Activated CD4-positive, CD25-positive, alpha-beta regulatory T cell (primary cell): ENCODE measurements around the gene LIFR.
"Not testable (repeated sequence)": the region's sequence is repeated elsewhere in the genome, so short reads cannot be mapped to it uniquely, and the experiment has no call there.

Experiments used
- DNase-seq, 4 experiments: peaks; one replicate each; lab custom pipeline; 2025; lab: John Stamatoyannopoulos, UW

LIFR gene

DNA sequence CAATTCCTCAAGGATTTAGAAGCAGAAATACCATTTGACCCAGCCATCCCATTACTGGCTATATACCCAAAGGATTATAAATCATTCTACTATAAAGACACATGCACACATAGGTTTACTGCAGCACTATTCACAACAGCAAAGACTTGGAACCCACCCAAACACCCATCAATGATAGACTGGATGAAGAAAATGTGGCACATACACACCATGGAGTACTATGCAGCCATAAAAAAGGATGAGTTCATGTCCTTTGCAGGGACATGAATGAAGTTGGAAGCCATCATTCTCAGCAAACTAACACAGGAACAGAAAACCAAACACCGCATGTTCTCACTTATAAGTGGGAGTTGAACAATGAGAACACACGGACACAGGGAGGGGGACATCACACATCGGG is 39.8 kb downstream of the LIFR start:
- DNase-seq, result not testable (repeated sequence)

DNA sequence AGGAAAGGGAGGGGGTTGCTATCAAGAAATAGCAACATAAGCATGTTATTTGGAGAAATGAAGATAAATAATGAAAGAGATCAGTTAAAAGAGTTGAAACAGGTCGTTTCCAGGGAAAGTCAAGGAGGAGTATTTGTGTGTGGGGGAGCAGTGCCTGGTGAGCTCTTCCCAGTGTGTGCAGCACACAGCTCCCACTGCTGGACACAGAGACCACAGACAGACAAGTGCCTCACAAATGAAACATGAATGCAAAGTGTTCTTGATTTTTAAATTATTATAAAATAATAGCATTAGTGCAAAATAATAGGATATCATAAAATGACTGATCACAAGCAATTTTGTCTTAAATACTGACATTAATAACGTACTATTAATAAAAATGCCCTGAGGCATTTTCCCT is 40.8 kb downstream of the LIFR start:
- no peak for DNase-seq

DNA sequence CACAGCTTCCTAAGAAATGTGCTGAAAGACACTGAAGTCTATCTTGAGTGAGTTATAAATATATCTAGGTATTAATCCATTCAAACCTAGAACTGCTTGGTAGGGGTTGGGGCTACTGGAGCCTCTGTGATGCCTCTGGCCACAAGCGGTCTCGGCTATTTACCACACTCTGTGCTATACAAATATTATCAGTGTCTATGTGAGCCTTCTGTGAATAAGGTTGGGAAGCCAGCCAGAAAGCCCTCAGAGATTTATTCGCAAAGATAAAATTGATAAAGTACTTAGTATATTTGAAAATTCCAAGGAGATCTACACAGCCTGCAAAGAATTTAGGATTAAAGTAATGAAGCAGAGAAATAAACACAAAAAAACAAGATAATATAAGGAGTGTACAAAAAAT is 41.4 kb downstream of the LIFR start:
- DNase-seq, result no peak

DNA sequence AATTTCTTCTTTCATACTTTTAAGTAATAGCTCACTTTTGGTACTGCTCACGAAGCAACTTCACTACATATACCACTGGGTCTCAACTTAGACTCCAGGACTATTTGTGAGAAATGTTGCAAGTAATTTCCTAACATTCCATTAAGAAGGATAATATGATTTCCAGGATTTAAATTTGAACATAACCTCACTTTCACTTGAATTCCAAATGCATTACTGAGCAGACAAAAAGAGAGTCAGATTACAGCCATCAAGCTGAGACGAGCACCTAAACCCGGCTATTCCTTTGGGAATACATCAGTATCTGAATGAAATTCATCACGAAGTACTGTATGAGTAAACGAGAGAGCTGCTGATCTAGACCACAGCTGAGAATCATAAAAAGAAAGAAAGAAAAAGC is 47.3 kb downstream of the LIFR start:
- no peak for DNase-seq

DNA sequence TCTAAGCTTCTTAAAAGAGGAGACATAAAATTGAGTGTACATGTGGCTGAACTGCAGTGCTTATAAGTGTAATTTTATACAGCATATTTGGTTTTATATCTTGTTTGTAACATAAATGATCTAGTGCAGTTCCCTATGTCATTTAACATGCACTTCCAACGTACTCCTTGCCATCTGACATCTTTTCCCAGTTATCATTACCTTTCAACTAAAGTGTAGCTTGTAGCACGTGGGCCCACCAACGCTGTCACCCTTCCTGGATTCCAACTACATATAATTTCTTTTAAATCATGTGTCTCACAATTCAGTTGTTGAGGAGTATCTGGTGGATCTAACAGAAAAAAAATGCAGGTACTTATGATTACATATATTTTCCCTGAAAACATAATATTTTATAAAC is 50.1 kb downstream of the LIFR start:
- DNase-seq, result no peak

DNA sequence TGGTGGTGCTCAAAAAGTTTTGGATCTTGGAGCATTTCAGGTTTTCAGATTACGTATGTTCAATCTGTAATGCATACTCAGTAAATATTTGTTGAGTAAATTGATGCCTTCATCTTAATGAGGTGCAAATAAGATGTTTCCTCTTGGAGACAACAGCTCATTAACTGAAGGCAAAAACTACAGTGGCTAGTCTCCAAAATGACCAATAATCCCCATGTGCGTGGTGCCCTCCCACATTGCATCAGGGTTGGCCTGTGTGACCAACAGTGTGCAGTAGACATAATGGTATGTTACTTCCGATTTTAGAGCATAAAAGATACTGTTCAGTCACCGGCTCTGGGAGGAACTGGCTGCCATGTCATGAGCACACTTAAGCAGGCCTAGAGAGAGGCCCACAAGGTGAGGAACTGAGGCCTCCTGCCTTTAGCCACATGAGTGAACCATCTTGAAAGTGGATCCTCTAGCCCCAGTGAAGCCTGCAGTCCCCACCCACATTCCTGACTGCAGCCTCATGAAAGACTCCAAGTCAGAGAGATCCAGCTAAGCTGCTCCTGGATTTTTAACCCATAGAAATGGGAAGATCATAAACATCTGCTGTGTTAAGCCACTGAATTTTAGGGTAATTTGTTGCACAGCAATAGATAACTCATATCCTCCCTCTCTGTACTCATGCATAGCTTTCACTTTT is 55.7 kb downstream of the LIFR start:
- DNase-seq, result no peak

DNA sequence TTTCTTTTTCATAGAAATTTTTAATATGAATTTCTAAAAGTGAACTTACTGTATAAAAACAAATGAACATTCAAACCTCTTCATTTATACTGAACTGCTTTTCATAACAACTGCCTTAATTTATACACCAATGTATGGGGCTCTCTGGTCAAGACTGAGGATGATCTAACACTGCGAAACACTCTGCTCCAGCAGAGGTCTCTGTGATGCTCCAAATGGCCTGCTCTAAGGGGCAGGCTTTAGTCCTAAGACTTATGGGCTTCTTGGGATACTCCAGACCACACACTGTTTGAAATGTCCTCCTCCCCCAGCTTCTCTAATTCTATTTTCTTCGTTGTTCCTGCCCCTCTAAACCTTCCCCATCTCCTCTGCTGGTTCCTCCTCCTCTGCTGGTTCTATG is 58.5 kb downstream of the LIFR start:
- DNase-seq, result no peak

DNA sequence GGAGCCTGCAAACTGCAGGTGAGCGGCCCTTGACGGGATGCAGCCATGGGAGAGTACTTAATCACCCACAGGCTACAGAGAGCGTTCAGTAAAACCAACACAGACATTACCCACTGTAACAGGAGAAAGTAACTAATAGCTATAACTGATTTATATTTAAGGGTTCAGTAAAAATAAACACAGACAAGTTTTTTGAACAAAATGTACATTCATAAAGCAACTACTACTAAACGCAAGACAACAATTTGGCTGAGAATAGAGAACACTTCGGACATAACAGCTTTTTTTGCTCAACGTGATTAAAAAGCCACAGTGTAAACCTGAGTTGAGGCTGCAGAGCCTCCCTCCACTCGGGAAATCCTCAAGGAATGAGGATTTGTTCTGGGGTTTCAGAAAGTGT is 61.7 kb downstream of the LIFR start:
- no peak for DNase-seq

DNA sequence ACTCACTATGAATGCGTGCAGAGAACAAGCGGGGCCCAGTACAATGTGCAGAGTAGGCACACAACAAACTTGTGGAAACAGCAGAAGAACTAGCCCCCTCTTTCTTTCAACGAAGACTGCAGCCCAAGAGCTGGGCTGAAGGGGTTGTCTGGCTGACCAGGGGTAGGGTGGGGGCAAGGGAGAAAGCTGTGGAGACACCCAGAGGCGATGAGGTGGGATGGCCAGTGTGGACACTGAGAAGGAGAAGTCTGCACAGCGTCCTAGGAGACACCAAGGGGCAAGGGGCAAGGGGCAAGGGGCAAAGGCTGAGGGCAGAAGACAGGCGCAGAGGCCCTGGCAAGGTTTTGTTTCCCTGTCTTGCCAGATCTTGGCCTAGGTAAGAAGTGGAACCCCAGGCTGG is 62.3 kb downstream of the LIFR start:
- DNase-seq, result no peak

DNA sequence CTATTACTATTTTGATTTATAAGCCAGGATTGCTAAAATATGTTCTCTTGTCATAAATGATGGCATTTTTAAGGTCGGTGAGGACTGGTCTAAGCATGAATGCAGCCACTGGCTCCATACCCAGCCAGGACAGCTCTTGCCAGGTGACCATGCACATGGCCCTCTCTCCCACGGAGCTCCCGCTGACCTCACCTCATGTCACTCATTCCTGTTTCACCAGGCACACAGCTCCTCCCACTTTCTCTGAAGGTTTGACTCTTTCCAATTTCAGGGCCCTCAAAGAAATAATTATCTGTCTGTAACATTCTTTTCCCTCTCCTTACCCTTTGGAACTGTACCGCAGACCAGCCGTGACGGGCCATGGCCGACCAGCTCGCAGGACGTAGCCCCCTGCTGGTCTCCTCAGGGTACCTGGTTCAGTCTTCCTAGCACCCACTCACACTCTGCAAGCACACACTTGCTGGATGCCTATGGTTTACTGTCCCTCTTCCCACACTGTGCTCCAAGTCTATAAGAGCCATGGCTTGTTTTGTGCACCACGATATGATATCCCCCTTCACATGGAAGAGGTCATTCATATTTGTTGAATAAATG is 72.5 kb downstream of the LIFR start:
- DNase-seq, result no peak

DNA sequence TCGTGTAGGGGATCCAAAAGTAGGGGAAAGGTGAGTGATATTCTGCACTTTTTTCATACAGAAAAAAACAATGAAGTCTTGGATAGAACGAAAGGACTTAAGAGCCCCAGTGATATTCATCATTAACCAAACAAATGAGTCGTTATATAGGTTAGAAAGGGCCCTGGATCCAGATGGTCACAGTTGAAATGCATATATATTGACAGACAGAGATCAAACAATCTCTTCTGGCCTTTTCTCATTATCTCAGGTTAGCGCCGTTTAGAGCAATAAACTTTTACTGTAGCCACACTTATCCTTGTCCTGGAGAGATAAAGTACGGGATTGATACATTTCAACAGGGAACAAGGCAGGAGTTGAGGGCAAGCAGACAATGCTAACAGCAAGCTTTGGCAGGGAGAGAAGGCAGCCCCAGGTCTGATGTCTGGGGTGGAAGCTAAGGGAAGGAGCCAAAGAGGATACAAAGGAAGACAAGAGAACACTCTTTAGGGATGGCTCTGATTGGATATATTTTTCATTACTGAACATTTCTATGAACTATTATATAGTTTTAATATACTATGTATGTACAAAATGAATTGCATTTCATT is 77.0 kb downstream of the LIFR start:
- no peak for DNase-seq

DNA sequence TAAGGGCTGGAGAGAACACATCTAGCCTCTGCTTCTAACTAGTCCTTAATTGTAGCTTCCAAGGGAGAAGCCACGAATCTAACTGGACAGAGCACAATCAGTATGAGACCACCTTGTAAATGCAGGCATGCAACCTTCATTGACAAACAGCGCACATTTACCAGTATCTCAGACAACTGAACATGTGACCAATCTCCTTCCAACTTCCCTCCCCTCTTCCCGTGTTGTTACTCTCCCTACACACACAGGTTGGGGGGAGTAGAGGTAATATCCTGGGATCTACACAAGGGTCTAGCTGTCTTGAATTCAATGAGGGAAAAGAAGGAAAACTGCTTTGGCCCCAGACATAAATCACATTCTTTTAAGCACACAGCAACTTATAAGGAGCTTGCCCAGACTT is 77.6 kb downstream of the LIFR start:
- no peak for DNase-seq

DNA sequence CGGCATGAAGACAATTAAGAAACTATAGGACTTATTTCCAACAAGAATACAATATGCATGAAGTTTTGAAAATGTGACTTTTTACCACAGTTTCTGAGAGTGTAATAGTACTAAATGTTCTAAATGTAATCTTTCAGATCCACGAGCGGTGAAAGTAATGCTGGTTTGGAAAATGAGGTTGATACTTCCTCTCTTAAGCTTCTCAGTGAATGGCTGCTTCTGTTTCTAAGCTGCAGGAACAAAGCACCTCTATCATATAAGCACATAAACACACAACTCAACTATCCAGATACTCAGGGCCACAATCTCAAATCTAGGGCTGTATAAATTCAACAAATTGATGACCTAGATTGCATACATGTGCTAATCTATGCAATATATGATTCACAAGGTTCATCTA is 78.3 kb downstream of the LIFR start:
- no peak for DNase-seq

DNA sequence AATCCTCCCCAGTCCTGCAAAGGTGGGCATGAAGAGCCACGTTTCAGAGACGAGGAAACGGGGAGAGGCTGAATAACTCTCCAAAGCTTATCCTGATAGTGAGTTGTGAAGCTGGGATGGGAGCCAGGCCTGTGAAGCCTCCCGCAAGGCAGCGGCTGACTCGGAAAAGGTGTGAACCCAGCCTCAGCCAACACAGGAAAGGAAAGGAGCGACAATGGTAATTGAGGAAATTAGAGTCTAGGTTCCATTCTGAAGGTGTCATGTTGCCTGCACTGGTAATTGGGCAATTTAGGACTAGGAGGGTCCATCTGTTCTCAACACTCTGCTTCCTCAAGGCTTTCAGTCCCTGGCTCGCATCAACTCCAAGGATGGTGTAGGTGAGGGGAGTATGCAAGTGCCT is 83.4 kb downstream of the LIFR start:
- no peak for DNase-seq

DNA sequence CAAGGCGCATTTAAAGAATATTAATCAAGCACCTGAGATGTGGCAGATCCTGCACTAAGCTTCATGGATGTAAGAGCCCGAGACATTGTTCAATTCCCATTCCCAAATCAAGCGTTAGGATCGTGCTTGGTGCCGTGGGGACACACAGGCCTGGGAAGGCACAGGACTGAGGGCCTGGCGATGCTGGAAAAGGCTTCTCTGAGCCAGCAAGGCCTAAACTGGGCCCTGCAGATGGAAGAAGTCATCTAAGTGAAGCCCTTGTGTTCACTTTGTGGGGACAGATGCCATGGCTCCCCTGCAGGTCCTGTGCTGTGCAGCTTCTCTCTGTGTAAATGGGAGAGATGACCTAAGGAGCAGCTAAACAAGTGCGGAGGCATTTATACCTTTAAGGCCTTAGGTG is 83.9 kb downstream of the LIFR start:
- no peak for DNase-seq

DNA sequence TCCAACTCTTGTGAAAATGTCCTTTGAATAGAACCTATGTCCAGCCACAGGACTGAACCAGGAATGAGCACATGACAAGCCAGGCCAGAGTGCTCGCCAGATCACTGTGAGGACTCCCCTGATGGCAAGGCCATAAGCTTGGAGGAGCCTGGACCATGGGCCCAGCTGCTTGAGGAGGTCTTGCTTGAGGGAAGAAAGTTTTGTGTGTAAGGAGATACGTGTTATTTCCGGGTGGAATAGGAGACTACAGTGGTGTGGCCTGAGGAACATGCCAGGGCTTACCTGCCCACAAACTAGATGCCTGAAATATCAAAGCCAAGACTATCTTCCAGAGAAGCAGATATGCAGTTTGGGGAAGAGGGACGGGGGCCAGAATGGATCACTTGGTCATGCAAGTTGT is 84.7 kb downstream of the LIFR start:
- no peak for DNase-seq

DNA sequence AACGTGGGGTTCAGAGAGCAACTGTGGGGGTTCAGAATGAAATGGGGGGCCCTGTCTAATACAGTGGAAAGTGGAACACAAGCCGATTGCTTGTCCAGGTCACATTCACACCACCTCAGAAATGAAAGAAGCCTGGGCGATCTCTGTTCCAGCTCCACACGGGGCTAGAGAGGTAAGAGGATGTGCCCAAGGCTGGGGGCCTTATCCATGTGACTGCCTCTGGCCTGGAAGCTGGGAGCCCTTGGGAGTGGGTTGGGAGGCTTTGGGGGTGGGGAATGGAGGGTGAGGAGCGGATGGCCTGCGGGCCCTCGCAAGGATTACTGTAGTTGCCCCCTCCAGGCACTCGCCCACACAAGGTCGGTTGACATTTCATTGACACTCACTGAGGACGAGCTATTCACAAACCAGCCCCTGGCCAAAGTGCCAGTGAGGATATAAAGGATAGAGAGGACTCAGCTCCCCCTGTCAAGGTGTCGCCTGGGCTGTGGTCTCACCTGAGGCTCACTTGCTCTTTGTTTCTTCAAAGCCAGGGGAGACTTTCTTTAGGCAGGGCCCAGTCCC is 86.7 kb downstream of the LIFR start:
- no peak for DNase-seq

DNA sequence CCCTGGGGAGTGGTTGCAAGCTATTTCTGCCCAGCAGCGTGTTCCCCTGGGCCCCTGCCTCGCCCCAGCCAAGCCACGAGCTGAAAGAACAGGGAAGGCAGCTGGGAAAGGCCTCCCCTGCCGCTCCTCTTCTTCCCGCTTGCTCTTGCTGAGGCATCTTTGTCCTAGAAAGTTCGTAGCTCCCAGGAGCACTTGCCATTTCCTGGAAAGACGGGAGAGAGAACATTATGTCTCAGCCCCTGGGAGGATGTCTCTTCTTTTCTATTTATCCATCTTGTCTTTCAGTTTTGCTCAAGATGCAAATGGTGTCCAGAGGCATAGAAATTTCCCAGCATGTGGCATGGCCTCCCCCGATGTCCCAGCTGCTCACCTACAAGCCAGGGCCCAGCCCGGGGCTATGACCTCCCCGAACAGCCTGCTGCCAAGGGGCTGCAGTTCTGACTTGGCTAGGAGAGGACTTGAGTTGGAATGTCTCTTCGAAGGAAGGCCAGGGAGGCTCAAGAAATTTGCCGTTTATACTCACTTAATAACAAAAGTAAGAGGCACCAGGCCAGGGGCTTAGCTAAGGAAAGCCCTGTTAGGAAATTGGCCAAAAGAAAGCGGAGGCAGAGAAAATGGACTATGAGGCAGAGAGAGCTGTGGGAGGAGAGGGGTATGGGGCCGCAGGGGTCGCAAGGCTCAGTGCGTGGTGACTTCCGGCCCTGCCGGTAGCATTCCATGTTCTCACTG is 87.3 kb downstream of the LIFR start:
- DNase-seq, result no peak

DNA sequence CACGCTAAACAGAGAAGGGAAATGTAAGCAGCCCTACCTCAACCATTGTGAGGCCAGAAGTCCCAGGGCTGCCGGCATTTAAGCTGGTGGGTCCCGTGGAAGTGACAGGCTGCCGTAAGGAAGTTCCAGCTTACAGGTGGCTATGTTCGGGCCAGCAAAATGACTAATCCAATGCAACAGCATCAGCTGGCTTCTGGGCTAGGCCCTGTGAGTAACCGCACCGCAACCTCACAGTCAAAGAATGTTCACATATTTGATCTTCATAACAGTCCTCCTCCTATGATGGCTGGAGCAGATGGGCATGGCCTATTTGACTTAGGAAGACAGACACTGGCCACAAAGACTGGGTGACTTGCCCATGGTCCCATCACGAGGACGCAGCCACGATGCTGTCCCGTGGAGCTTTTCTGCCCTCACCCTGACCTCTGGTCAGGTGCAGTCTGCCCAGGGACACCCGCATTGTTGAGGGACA is 88.2 kb downstream of the LIFR start:
- DNase-seq, result no peak

DNA sequence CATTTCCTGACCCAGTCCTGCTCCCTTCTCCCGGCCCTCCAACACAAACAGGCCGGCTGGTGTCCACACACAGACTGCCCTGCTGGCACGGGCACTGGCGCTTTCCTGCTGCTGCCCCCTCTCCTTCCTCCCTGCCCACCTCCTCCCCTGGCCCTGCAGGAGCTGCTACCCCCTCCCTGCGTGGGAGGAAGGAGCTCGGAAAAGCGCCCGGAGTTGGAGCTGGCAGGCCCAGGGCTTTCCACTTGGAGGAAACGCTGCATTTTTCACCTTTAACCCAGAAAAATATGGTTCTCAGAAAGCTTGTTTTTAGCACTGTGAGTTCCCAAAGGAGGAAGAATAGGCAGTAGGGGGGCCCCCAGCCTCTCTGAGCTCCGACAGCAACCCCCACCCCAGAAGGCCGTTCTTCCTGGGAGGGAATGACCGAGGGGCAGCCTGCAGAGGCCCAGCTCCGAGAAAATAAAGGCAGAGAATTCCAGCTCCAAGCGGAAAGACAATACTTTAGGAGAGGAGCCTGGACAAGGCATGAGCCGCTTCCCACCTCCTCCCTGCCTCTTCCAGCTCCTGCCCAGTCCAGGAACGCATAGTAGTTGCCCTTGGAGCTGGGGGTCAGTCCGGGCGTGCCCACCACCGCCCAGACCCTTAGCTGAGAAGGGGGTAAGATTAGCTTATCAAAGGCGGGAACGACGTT is 88.9 kb downstream of the LIFR start:
- DNase-seq, result no peak

DNA sequence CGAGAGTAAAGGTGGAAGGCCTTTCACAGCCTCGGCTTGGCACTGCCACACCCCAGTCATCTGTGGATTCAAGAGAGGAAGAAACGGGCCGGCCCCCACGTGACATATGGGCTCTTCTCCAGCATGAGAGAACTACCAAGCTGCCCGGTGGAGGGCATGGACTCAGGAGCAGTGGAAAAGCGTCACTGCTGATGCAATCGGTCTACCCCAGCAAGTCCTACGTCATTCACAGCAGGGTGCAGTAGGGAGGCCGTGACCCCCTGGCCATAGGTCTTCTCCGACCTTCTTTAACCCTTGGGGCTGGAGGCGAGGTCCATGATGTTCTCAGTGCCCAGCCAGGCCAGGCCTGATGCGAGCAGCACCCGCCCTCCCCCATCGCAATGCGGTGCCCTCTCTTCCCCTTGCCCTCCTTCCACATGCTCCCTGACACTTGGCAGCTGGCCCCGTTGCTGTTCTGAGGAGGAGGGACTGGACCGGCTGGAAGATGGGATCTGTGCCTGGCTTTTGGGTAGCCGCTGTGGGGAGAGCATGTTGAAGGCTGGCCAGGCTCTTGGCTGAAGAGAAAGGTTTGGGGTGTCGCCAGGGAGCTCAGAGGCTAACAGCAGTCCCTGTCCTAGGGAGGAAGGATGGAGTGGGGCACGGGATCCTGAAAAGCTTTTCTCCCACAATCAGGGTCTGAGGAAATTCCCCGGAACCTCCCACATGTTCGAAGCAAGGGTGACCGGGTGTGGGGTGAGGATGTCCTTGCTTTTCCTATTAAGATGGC is 89.8 kb downstream of the LIFR start:
- no peak for DNase-seq
